K562 (cell line): ENCODE data around the gene RAB26. TPM values are rescaled to one million over a fixed set of nuclear protein-coding genes. Genes with fewer than 3 reads are reported as not detected.

Experiments
- ATAC-seq: fragments of 200-7000 bp; cut with Tn5 transposase; 3 replicates; pipeline ENCODE4 v1.9.1; 2020; ENCODE audit warnings: moderate library complexity
- BruUV-seq: library from RNA; stranded (reverse); fragments of 400-500 nt; replicated peaks from 2 replicates; lab custom pipeline; 2021; lab: Mats Ljungman, UMichigan
- CTCF ChIA-PET: fragments of 300-600 bp; formaldehyde crosslinking; extraction: SDS; loops from one replicate; lab custom pipeline; 2021; ENCODE audit warnings: low intra/inter-chr PET ratio; lab: Yijun Ruan, JAX
- POLR2A ChIA-PET: fragments of 300-600, 350-650 bp; sonication (Branson Sonifier 250); formaldehyde crosslinking; extraction: SDS; loops from one replicate; lab custom pipeline; 2021; ENCODE audit warnings: antibody characterized with exemption, inconsistent platforms; lab: Yijun Ruan, JAX
- DNase-seq, 4 experiments: peaks; one replicate each; pipeline versions ENCODE4 v3.0.0 to v3.0.0-alpha.2; 2011 to 2018; ENCODE audit warnings: low spot score in 3 of 4, mixed read lengths in 3 of 4; ENCODE audit errors: extremely low read depth in 1 of 4
- FAIRE-seq: peaks from 2 replicates; lab custom pipeline; 2011; peaks lifted over from hg19 to GRCh38; lab: Jason Lieb, UNC
- H2AFZ ChIP-seq: 2 replicates; pipeline ENCODE4 v1.6.0; 2011; ENCODE audit warnings: low read depth, low read length, control low read depth, inconsistent platforms
- H3K27ac ChIP-seq: fragments of 200-600 bp; 3 replicates; pipeline ENCODE4 v1.8.0; 2011; ENCODE audit warnings: low read depth, mild to moderate bottlenecking, control low read depth, inconsistent platforms, low read length, moderate library complexity, mixed read lengths; ENCODE audit errors: extremely low read depth
- H3K27me3 ChIP-seq, 2 experiments: fragments of 300-600 bp in 1 of 2; 2 replicates in 1 of 2; 3 replicates in 1 of 2; pipeline versions ENCODE4 v1.6.0 to v1.8.0; 2011; ENCODE audit warnings: inconsistent platforms in 2 of 2, low read length in 2 of 2, mild to moderate bottlenecking in 1 of 2, mixed read lengths in 1 of 2, moderate library complexity in 1 of 2; ENCODE audit not compliant: control insufficient read depth in 2 of 2, insufficient read depth in 2 of 2
- H3K36me3 ChIP-seq: fragments of 300-600 bp; 3 replicates; pipeline ENCODE4 v1.8.0; 2011; ENCODE audit warnings: mild to moderate bottlenecking, low read length, inconsistent platforms; ENCODE audit not compliant: control insufficient read depth, insufficient read depth
- H3K4me1 ChIP-seq, 2 experiments: fragments of 200-600 bp in 1 of 2; replicated peaks in 1 of 2; 2 replicates in 1 of 2; 3 replicates in 1 of 2; pipeline versions ENCODE4 v1.5.1 to v1.8.0; 2011; ENCODE audit warnings: inconsistent platforms in 2 of 2, low read length in 2 of 2, mild to moderate bottlenecking in 1 of 2, mixed read lengths in 1 of 2, moderate library complexity in 1 of 2; ENCODE audit not compliant: control insufficient read depth in 2 of 2, insufficient read depth in 2 of 2
- H3K4me2 ChIP-seq: 2 replicates; pipeline ENCODE4 v1.6.1; 2011; ENCODE audit warnings: low read length, control low read depth, inconsistent platforms, mixed read lengths; ENCODE audit not compliant: insufficient read depth
- H3K4me3 ChIP-seq: fragments of 200-600 bp; sonication (generic), shearing (Covaris generic); 2 replicates; pipeline ENCODE4 v1.5.1; 2016; ENCODE audit warnings: control low read depth, inconsistent platforms
- H3K79me2 ChIP-seq: fragments of 200-600 bp; 3 replicates; pipeline ENCODE4 v1.8.0; 2011; ENCODE audit warnings: low read length, inconsistent platforms; ENCODE audit not compliant: control insufficient read depth, insufficient read depth
- H3K9ac ChIP-seq, 2 experiments: 2 replicates each; pipeline versions ENCODE4 v1.6.0 to v1.6.1; 2011; ENCODE audit warnings: low read depth in 2 of 2, low read length in 2 of 2, control low read depth in 1 of 2, inconsistent platforms in 1 of 2, mild to moderate bottlenecking in 1 of 2, mixed read lengths in 1 of 2; ENCODE audit not compliant: insufficient read depth in 1 of 2
- H3K9me1 ChIP-seq: one replicate; pipeline ENCODE4 v1.6.0; 2011; ENCODE audit warnings: inconsistent platforms, mild to moderate bottlenecking, low read length, moderate library complexity; ENCODE audit not compliant: control insufficient read depth, insufficient read depth
- H3K9me3 ChIP-seq: replicated peaks from 2 replicates; pipeline ENCODE4 v1.5.1; 2011; ENCODE audit warnings: low read depth, low read length, inconsistent platforms; ENCODE audit not compliant: control insufficient read depth, insufficient read depth
- H4K20me1 ChIP-seq: replicated peaks from 2 replicates; pipeline ENCODE4 v1.6.1; 2011; ENCODE audit warnings: low read length, inconsistent platforms, mixed read lengths; ENCODE audit not compliant: control insufficient read depth, insufficient read depth
- CBX3 ChIP-seq, 2 experiments: IDR thresholded peaks; 1 replicate in 1 of 2; 2 replicates in 1 of 2; pipeline ENCODE4 v1.6.1; 2012; ENCODE audit warnings: inconsistent platforms in 2 of 2, low read length in 2 of 2, borderline replicate concordance in 1 of 2, control low read depth in 1 of 2
- CC2D1A ChIP-seq: fragments of 450-650 bp; IDR thresholded peaks from 2 replicates; pipeline ENCODE4 v1.6.1; 2017; ENCODE audit warnings: mild to moderate bottlenecking
- GATAD2A ChIP-seq: fragments of 450-650 bp; IDR thresholded peaks from 2 replicates; pipeline ENCODE4 v1.6.1; 2017
- HNRNPH1 ChIP-seq: fragments of 200-400 bp; formaldehyde crosslinking; optimal IDR thresholded peaks from 2 replicates; pipeline ENCODE3; 2017; ENCODE audit warnings: low read depth, mild to moderate bottlenecking, low read length, moderate library complexity
- IRF2 ChIP-seq: sonication (generic); formaldehyde crosslinking; IDR thresholded peaks from 2 replicates; pipeline ENCODE4 v1.8.1; 2022; ENCODE audit warnings: mild to moderate bottlenecking, missing genetic modification reagents
- KDM1A ChIP-seq, 2 experiments: fragments of 450-650 bp; IDR thresholded peaks; 2 replicates each; pipeline ENCODE4 v1.6.1; 2016; ENCODE audit warnings: mild to moderate bottlenecking in 2 of 2
- LEF1 ChIP-seq: fragments of 450-650 bp; IDR thresholded peaks from 2 replicates; pipeline ENCODE4 v1.6.1; 2016; ENCODE audit warnings: mild to moderate bottlenecking
- MCM5 ChIP-seq: fragments of 450-650 bp; IDR thresholded peaks from 2 replicates; pipeline ENCODE4 v1.6.1; 2016; ENCODE audit warnings: low read depth
- MEF2A ChIP-seq: IDR thresholded peaks from 2 replicates; pipeline ENCODE4 v1.6.1; 2011; ENCODE audit warnings: low read depth, mild to moderate bottlenecking, low read length, moderate library complexity; ENCODE audit not compliant: control insufficient read depth
- MEF2D ChIP-seq: conservative IDR thresholded peaks from 2 replicates; pipeline ENCODE4 v1.6.1; 2016; ENCODE audit warnings: low read depth, missing genetic modification characterization, missing compliant biosample characterization
- PTBP1 ChIP-seq: fragments of 200-400 bp; formaldehyde crosslinking; IDR thresholded peaks from 2 replicates; pipeline ENCODE4 v1.6.1; 2017; ENCODE audit warnings: low read depth, low read length
- RBM25 ChIP-seq: fragments of 200-400 bp; formaldehyde crosslinking; IDR thresholded peaks from 2 replicates; pipeline ENCODE4 v1.6.1; 2018; ENCODE audit warnings: low read length, low read depth, moderate library complexity; ENCODE audit not compliant: severe bottlenecking
- SRSF7 ChIP-seq: fragments of 200-400 bp; formaldehyde crosslinking; optimal IDR thresholded peaks from 2 replicates; pipeline ENCODE3; 2017; ENCODE audit warnings: mild to moderate bottlenecking, low read depth, low read length
- ZNF551 ChIP-seq: fragments of 250-450 bp; sonication (Bioruptor Pico); IDR thresholded peaks from 2 replicates; pipeline ENCODE4 v1.5.0; 2021; ENCODE audit warnings: mild to moderate bottlenecking, moderate library complexity
- ZNF589 ChIP-seq: fragments of 200-800 bp; sonication (Bioruptor generic); IDR thresholded peaks from 2 replicates; pipeline ENCODE4 v1.6.1; 2016; ENCODE audit warnings: low read depth, missing genetic modification characterization, missing compliant biosample characterization
- ZNF717 ChIP-seq: fragments of 250-450 bp; sonication (Bioruptor Pico); IDR thresholded peaks from 2 replicates; pipeline ENCODE4 v1.5.0; 2021
- WGBS: fragments of 100-300 bp; shearing (Covaris generic); methylation state at CpG from one replicate; pipeline ENCODE4 v1.1.6; 2016; ENCODE audit warnings: low coverage, mixed read lengths; ENCODE audit not compliant: insufficient coverage; ENCODE audit errors: missing lambda C conversion rate; 5-methylcytosine and 5-hydroxymethylcytosine counted together
- in situ Hi-C: fragments of 300-500 bp; cut with MboI; formaldehyde crosslinking; loops from 4 replicates; pipeline ENCODE4 v1.15.0; 2018; ENCODE audit warnings: inconsistent platforms, mixed read lengths
- intact Hi-C: fragments of 100-400 bp; cut with micrococcal nuclease; formaldehyde crosslinking; loops from 2 replicates; pipeline ENCODE4 v1.14.2; 2022
- polyA plus RNA-seq, 8 experiments: library from polyadenylated mRNA; depleted of rRNA in 4 of 8; stranded (reverse) in 5 of 8; unstranded in 3 of 8; fragments of >200 nt; fragmentation: Nextera tagmentation in 2 of 8; fragmentation: Illumina TruSeq in 1 of 8; extraction: Ambion mirVana in 2 of 8; extraction: Trizol in 1 of 8; gene quantifications; 2 replicates each; pipeline versions ENCODE4 v1.2.1 to v1.2.3, GENCODE V29; 2011 to 2014; ENCODE audit warnings: inconsistent platforms in 1 of 8, missing spikeins in 1 of 8
- total RNA-seq, 7 experiments: library from RNA; depleted of rRNA in 6 of 7; stranded (reverse); fragments of >200 nt in 6 of 7; fragmentation: Illumina TruSeq in 2 of 7; extraction: Trizol in 2 of 7; gene quantifications; 2 replicates each; pipeline versions ENCODE4 v1.2.1 to v1.2.3, GENCODE V29; 2011 to 2021; ENCODE audit warnings: low replicate concordance in 1 of 7

Gene RAB26
- total and polyA plus RNA-seq, 9 of the 15 experiments (the other 6 are each of a cell fraction or from before 2014, with no cell fraction given) = 0.25 to 6.1 (median 2.1) TPM

- Histone ChIP-seq H2AFZ (no peak overlapping the region), H3K9me3 (peaks cover 3% of the 10 kb centered on the region; the same call in 1 of the 2 replicates), H3K27ac (no peak overlapping the region), H3K27me3 (no peaks in the 10 kb centered on the region), H3K9ac (no peak overlapping the region), H3K9me1 (no peaks in the 10 kb centered on the region), H3K4me1 (peaks cover 0 to 47% of the 10 kb centered on the region in 2 experiments; a peak in 2 of 5 replicates), H3K79me2 (peaks cover 27% of the 10 kb centered on the region), H3K4me2 (no peak overlapping the region), H4K20me1 (no peaks in the 10 kb centered on the region), H3K4me3 (no peak overlapping the region), H3K36me3 (peaks cover 67% of the 10 kb centered on the region)
- no TSS peak for BruUV-seq
- WGBS = 91% methylated on average over 17 of the region's 18 CpGs
- no peak for FAIRE-seq
- intact Hi-C loops (no loop called here), in situ Hi-C loops (no loop called here)
- ChIA-PET CTCF (no interaction called here), POLR2A (interaction anchor here (0.6 to 4.8 kb wide), 3 partner anchors 11 to 28 kb away, joined by 4 to 46 read pairs (median 7); partner anchors contain the start of gene TRAF7)
- no peak for TF ChIP-seq IRF2 (CRISPR knock-in tag)
- no peak for TF ChIP-seq KDM1A (IDR thresholded peaks at IDR 0.05)
- DNase-seq = no peak
- ATAC-seq = no peak
Observed at GRCh38 chr16:2167068-2167638, 18.7 kb downstream of the RAB26 start.

DNA sequence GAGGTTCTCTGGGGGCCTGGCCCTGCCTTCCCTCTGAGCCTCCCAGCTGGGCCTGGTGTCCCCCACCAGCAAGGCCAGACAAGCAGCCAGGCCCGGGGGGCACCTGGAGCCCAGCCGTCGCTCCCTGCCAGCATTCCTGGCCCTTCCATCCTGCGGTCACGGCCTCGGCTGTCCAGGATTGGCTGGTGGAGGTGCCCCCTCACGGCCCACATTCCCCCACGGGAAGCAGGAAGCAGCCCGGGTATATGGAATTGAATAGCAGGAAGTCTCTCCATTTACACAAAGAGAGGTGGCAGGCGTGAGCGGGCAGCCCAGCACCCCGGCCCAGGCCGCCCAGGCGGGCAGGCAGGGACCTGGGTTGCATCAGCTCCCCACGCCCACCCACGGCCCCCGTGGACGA, 21.7 kb downstream of the RAB26 start:
- DNase-seq = no peak
- ATAC-seq = no peak
- Histone ChIP-seq H3K9me3 (no peaks in the 10 kb centered on the region), H3K4me3 (no peak overlapping the region), H3K9ac (peak overlapping the region in 1 of 2 experiments; percentile 64; a peak in 1 of 4 replicates), H3K27ac (no peak overlapping the region), H3K79me2 (peaks cover 9% of the 10 kb centered on the region; the same call in 2 of the 3 replicates), H4K20me1 (no peaks in the 10 kb centered on the region), H3K4me1 (peaks cover 0 to 44% of the 10 kb centered on the region in 2 experiments; a peak in 2 of 5 replicates), H3K9me1 (no peaks in the 10 kb centered on the region), H3K4me2 (no peak overlapping the region), H2AFZ (no peak overlapping the region), H3K36me3 (peaks cover 80% of the 10 kb centered on the region), H3K27me3 (no peaks in the 10 kb centered on the region)
- in situ Hi-C loops (no loop called here), intact Hi-C loops (no loop called here)
- CTCF ChIA-PET = no interaction called here
- 95% methylated on average over 8 of the region's 18 CpGs for WGBS
- FAIRE-seq = no peak
- POLR2A ChIA-PET = interaction anchor here (0.7 to 4.8 kb wide), 2 partner anchors 15 to 26 kb away, joined by 3 to 46 read pairs; partner anchors contain the start of gene TRAF7
- BruUV-seq = no TSS peak
- TF ChIP-seq MEF2A (no peak), ZNF551 (no peak), LEF1 (no peak), ZNF717 (CRISPR knock-in tag) (no peak), CBX3 (IDR thresholded peaks at IDR 0.05; ENCODE audit: borderline replicate concordance in 1 of 2, low read length in 2 of 2) (no peak), HNRNPH1 (no peak), CC2D1A (no peak), RBM25 (no peak), SRSF7 (no peak), GATAD2A (no peak), ZNF589 (CRISPR knock-in tag) (no peak), PTBP1 (no peak), MEF2D (tag) (no peak), MCM5 (no peak)
